HG02840 (cell line): ENCODE data around the gene KRT75.
"Not testable (repeated sequence)": the region's sequence is repeated elsewhere in the genome, so short reads cannot be mapped to it uniquely, and the experiment has no call there.

Experiments used
- ATAC-seq: cut with Tn5 transposase; IDR thresholded peaks from one replicate; pipeline ENCODE4 v1.9.1; 2021; ENCODE audit warnings: mild to moderate bottlenecking, moderate library complexity, moderate number of reproducible peaks; ENCODE audit not compliant: unreplicated experiment, low FRiP score

The KRT75 gene

DNA sequence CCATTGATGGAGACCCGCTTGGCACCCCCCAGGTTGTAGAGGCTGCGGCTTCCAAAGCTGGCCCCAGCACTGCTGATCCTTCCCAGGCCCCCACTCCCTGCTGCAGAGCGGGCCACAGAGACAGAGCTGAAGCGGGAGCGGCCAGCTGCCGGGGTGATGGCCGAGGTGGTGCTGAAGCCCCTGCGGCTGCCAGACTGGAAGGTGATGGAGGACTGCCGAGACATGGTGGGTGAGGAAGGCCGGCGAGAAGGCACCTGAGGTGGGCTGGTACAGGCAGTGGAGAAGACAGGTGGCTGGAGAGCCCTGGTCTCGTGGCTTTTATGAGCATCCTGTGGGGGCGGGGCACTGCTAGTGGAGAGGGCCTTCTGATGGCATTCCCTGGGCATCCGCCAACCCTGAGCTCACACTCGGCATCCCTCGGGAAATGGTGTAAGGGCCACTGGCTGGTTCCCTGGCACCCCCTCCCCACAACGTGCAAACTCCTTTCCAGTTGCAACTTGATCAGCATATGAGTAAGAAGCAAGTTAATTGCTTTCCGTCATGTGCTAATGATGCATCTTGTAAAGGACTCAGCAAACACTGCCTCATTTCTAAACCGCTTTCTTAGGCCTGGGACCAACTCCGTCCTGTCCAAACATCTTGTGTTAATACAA, at the start of gene KRT75:
Gene KRT75 (minus strand): TSS at position 291 of the 653 bp plus-strand sequence. CDS start 67 bp downstream, at position 224.
- ATAC-seq, result no peak

DNA sequence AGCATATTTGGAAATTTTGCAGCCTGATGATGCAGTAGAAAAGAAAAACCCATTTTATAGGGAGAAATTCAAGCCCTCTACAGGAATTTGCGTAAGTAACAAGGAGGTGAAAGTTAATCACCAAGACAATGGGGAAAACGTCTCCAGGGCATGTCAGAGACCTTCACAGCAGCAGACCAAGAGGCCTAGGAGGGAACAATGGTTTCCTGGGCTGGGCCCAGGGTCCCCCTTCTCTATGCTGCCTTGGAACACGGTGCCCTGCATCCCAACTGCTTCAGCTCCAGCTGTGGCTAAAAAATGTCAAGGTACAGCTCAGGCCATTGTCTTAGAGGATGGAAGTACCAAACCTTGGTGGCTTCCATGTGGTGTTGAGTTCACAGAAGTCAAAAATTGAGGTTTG, 45.9 kb upstream of the KRT75 start:
- no peak for ATAC-seq

DNA sequence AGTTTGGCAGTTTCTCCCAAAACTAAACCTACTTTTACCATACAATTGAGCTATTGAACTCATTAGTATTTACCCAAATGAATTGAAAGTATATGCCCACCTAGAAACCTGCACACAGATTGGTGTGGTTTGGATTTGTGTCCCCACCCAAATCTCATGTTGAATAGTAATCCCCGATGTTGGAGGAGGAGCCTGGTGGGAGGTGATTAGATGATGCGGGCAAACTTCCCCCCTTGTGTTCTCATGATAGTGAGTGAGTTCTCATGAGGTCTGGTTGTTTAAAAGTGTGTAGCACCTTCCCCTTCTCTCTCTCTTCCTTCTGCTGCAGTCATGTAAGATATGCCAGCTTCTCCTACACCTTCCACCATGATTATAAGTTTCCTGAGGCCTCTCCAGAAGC, 43.5 kb upstream of the KRT75 start:
- no peak for ATAC-seq

- no peak for ATAC-seq
Observed at GRCh38 chr12:52474212-52474611, 40.0 kb upstream of the KRT75 start.

DNA sequence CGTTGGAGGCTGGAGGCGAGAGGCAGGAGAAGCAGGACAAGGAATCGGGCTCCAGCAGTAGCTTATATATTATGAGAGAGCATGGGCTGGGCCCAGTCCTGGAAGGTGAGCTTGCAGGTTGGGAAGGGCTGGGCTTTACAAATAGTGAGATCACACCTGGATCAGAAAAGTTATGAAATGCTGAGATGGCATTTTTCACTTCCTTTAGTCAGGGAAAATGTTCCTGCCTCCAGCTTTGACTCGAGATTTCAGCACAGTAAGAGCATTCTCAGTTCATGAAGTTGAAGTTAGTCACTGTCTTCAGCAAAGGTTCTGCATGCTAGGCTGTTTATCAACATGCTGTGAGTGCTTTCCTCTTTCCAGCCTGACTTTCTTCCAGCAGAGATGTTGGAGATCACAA, 39.6 kb upstream of the KRT75 start, which contains the start of gene KRT6C:
Gene KRT6C (minus strand): TSS at position 38 of the 400 bp plus-strand sequence. CDS start 68 bp downstream, outside the sequence.
- ATAC-seq, result no peak

DNA sequence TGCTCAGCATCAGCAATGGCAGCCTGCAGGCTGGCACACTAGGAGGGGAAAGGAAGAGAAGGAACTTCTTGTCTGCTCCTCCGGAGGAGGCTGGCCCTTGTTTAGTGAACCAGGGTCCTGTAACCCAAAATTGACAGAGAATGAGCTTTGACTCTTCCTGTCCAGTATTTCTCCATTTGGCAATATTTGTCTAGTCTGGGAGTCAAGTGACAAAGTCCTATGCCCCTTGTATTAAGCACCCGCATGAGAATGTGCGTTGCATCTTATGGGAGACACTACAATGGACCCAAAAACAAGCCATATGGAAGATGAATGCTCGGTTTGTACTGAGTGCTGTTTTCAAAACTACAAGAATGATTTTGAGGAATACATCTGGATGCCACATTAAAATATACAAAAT, 35.7 kb upstream of the KRT75 start:
- ATAC-seq, result no peak

GRCh38 chr12:52464897-52465296, 30.7 kb upstream of the KRT75 start:
- ATAC-seq, result no peak

GRCh38 chr12:52461693-52462092, 27.5 kb upstream of the KRT75 start:
- ATAC-seq, result no peak

GRCh38 chr12:52458861-52459260, 24.7 kb upstream of the KRT75 start:
- ATAC-seq, result no peak

- no peak for ATAC-seq
Observed at GRCh38 chr12:52455821-52456220, 21.6 kb upstream of the KRT75 start.

- no peak for ATAC-seq
Observed at GRCh38 chr12:52454411-52455201, 20.4 kb upstream of the KRT75 start.

DNA sequence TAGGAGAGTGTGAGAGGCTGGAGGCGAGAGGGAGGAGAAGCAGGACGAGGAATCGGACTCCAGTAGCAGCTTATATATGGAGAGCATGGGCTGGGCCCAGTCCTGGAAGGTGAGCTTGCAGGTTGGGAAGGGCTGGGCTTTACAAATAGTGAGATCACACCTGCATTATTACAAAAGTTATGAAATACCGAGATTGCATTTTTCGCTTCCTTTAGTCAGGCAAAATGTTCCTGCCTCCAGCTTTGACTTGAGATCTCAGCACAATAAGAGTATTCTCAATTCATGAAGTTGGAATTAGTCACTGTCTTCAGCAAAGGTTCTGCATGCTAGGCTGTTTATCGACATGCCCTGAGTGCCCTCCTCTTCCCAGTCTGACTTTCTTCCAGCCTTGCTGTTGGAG, 17.9 kb upstream of the KRT75 start, which contains the start of gene KRT6B:
Gene KRT6B (minus strand): TSS at position 46 of the 400 bp plus-strand sequence. CDS start 68 bp downstream, outside the sequence.
- no peak for ATAC-seq

GRCh38 chr12:52448228-52448627, 14.1 kb upstream of the KRT75 start:
- ATAC-seq, result no peak

DNA sequence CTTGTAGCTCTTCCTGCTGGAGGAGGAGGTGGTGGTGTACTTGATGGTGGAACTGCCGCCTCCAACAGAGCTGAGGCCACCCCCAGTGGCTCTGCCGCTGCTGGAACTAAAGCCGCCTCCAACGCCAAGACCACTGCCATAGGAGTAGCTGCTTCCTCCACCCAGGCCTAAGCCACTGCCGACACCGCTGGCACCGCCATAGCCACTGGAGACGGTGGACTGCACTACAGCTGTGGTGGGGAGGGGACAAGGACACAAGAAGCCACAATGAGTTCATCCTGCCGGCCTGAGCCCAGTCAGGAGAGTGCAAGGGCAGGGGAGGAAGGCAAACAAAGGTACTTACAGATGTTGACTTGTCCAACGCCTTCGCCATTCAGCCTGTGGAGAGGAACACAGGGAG, 13.0 kb upstream of the KRT75 start:
- ATAC-seq, result not testable (repeated sequence)

GRCh38 chr12:52446367-52447045, 12.3 kb upstream of the KRT75 start:
- no peak for ATAC-seq

GRCh38 chr12:52445876-52446275, 11.7 kb upstream of the KRT75 start:
- ATAC-seq, result no peak

DNA sequence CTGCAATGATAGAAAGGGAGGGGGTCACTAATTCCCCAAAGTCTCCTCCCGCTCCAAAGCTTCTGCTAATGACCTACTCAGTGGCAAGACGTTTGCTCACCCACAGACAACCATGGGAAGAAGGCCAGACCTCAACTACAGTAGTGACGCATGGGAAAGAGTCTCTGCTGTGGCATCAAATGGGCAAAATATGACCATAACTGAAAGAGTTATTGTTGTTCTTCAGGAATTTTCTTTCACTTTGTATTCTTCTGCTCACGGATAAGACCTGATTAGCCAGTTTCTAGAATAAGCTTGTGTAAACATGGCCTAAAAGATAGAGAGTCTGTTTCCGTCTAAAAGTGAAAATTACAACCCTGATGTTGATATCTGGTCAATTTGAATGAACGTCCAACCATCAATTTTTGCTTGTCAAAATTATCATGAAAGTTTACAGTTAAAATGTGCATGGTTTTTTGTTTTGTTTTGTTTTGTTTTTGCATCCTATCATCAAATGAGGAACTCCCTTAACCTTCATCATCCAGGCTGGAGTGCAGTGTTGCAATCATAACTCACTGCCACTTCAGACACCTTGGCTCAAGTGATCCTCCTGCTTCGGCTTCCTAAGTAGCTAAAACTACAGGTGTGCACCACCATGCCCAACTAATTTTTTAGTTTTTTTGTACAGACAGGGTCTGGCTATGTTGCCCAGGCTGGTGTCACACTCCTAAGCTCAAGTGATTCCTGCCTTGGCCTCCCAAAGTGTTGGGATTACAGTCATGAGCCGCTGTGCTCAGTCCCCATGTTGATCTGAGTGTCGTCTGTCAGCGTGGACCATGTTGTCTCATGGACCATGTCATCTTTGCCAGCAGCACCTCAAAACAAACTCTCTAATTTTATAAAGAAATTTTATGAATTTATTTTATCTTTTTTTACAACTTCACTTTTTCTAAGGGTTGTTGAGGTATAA, 10.8 kb upstream of the KRT75 start:
- ATAC-seq, result no peak

DNA sequence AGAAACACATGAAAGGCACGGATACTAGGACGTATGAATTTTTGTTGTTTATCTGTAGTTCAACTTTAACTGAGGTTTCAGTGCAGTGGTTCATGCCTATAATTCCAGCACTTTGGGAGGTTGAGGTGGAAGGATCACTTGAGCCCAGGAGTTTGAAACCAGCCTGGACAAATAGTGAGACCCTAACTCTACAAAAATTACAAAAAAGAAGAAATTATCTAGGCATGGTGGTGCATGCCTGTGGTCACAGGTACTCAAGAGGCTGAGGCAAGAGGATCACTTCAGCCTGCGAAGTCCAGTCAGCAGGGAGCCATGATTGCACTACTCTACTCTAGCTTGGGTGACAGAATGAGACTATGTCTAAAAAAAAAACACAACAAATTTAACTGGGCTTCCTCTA, 9.8 kb upstream of the KRT75 start:
- ATAC-seq, result no peak

DNA sequence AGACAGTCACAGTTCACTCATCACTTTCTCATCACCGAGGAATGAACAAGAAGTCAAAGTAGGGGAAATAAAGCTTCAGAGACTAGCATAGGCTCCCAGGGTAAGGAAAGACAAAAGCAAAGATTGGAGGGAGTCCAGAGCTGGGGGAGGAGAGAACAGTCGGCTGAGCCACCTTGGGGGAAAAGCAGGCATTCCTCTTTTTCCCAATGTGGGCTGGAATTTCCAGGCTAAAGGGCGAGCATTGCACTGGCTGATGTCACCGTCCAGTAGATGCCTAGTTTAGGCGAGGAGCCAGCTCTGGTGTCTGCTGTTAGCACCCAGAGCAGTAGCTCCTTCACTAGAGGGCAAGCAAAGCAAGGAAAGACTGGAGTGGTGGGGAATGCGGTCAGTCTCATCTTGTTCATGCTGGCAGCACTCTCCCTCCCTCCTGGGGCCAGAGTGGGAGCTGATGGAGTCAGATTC, 8.5 kb upstream of the KRT75 start:
- no peak for ATAC-seq

DNA sequence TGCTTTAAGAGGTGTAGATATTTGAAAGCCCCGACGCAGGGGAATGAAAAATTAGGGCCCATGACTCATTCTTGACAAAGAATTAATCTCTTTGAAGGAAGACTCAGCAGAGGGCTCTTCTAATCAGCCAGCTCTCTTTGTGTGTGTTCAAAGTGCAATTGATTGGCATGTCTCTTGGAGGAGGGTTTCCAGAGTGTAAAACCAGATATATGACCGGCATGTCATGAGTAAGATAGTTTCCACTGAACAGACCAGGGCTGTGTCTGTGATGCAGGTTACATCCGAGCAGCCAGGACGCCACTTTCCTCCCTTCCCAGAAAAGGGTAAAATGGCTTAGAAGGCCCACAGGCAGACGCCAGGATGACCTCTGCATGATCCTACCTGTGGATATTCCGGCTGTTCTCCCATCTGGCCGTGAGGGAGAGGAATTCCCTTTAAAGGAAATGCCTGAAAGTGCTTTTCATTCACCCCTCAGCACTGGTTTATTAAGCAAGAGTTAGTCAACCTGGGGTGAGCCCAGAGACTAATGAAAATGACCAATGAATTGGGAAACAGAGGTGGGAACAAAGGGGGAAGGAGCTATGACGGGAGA, 7.2 kb upstream of the KRT75 start:
- ATAC-seq, result no peak
